H9 (cell line): Measurements from ENCODE around the gene TSPAN11. TPM values are rescaled to one million over a fixed set of nuclear protein-coding genes. Genes with fewer than 3 reads are reported as not detected.

Experiments used
- DNase-seq: peaks from one replicate; pipeline ENCODE4 v3.0.0-alpha.2; 2017
- H2AFZ ChIP-seq: one replicate; pipeline ENCODE4 v1.6.1; 2013; ENCODE audit warnings: mild to moderate bottlenecking, low read length, control low read depth, moderate library complexity
- H2AK5ac ChIP-seq: 2 replicates; pipeline ENCODE4 v1.6.1; 2013; ENCODE audit warnings: low read length, control low read depth, mixed read lengths; ENCODE audit not compliant: insufficient read length
- H2BK120ac ChIP-seq: one replicate; pipeline ENCODE4 v1.6.1; 2013; ENCODE audit warnings: low read depth, mild to moderate bottlenecking, low read length, control low read depth, inconsistent platforms; ENCODE audit not compliant: poor library complexity, severe bottlenecking
- H2BK12ac ChIP-seq: 2 replicates; pipeline ENCODE4 v1.6.1; 2013; ENCODE audit warnings: low read length, control low read depth, mixed read lengths, low read depth; ENCODE audit not compliant: insufficient read length
- H2BK15ac ChIP-seq: 2 replicates; pipeline ENCODE4 v1.6.1; 2013; ENCODE audit warnings: low read depth, low read length, control low read depth
- H2BK20ac ChIP-seq: one replicate; pipeline ENCODE4 v1.6.1; 2013; ENCODE audit warnings: low read depth, mild to moderate bottlenecking, low read length, control low read depth, inconsistent platforms; ENCODE audit not compliant: poor library complexity, severe bottlenecking
- H2BK5ac ChIP-seq: 2 replicates; pipeline ENCODE4 v1.6.1; 2013; ENCODE audit warnings: low read length, control low read depth, mixed read lengths; ENCODE audit not compliant: insufficient read length
- H3K14ac ChIP-seq: 2 replicates; pipeline ENCODE4 v1.6.1; 2013; ENCODE audit warnings: low read length, control low read depth; ENCODE audit not compliant: insufficient read depth
- H3K18ac ChIP-seq: 2 replicates; pipeline ENCODE4 v1.6.1; 2013; ENCODE audit warnings: low read depth, mild to moderate bottlenecking, mixed read lengths, low read length, control low read depth; ENCODE audit not compliant: insufficient read length
- H3K23ac ChIP-seq: 2 replicates; pipeline ENCODE4 v1.6.1; 2013; ENCODE audit warnings: low read length, control low read depth, mixed read lengths, low read depth; ENCODE audit not compliant: insufficient read length
- H3K23me2 ChIP-seq: 2 replicates; pipeline ENCODE4 v1.6.1; 2013; ENCODE audit warnings: low read depth, mild to moderate bottlenecking, mixed read lengths, low read length, control low read depth; ENCODE audit not compliant: insufficient read length, poor library complexity, severe bottlenecking
- H3K27ac ChIP-seq: 2 replicates; pipeline ENCODE4 v1.5.1; 2013; ENCODE audit warnings: low read length, control low read depth, mixed read lengths, low read depth; ENCODE audit not compliant: insufficient read length
- H3K27me3 ChIP-seq: 2 replicates; pipeline ENCODE4 v1.6.1; 2013; ENCODE audit warnings: low read length, control low read depth, inconsistent platforms; ENCODE audit not compliant: insufficient read depth
- H3K4ac ChIP-seq: 2 replicates; pipeline ENCODE4 v1.6.1; 2013; ENCODE audit warnings: low read depth, mild to moderate bottlenecking, control low read depth, inconsistent platforms, low read length, moderate library complexity
- H3K4me1 ChIP-seq: 2 replicates; pipeline ENCODE4 v1.6.1; 2013; ENCODE audit warnings: low read length, control low read depth, inconsistent platforms; ENCODE audit not compliant: insufficient read depth
- H3K4me2 ChIP-seq: 2 replicates; pipeline ENCODE4 v1.6.1; 2013; ENCODE audit warnings: low read length, control low read depth, mixed read lengths; ENCODE audit not compliant: insufficient read length, insufficient read depth
- H3K56ac ChIP-seq: 2 replicates; pipeline ENCODE4 v1.6.1; 2013; ENCODE audit warnings: low read depth, mild to moderate bottlenecking, mixed read lengths, low read length, control low read depth; ENCODE audit not compliant: insufficient read length
- H3K79me1 ChIP-seq: 2 replicates; pipeline ENCODE4 v1.6.1; 2013; ENCODE audit warnings: low read depth, mild to moderate bottlenecking, moderate library complexity, low read length, control low read depth, inconsistent platforms; ENCODE audit not compliant: insufficient read depth, poor library complexity, severe bottlenecking
- H3K79me2 ChIP-seq: 2 replicates; pipeline ENCODE4 v1.6.1; 2013; ENCODE audit warnings: low read length, control low read depth, inconsistent platforms; ENCODE audit not compliant: insufficient read depth
- H3K9ac ChIP-seq: 2 replicates; pipeline ENCODE4 v1.6.1; 2013; ENCODE audit warnings: low read length, control low read depth, mixed read lengths; ENCODE audit not compliant: insufficient read length; ENCODE audit errors: extremely low read depth
- H3K9me3 ChIP-seq: one replicate; pipeline ENCODE4 v1.6.1; 2013; ENCODE audit warnings: low read depth, low read length, inconsistent platforms; ENCODE audit not compliant: control insufficient read depth
- H3T11ph ChIP-seq: one replicate; pipeline ENCODE4 v1.6.1; 2013; ENCODE audit warnings: mild to moderate bottlenecking, low read length, control low read depth, inconsistent platforms
- H4K20me1 ChIP-seq: one replicate; pipeline ENCODE4 v1.6.1; 2013; ENCODE audit not compliant: control insufficient read depth, insufficient read length, insufficient read depth
- H4K5ac ChIP-seq: 2 replicates; pipeline ENCODE4 v1.6.1; 2013; ENCODE audit warnings: low read depth, mild to moderate bottlenecking, mixed read lengths, low read length, control low read depth; ENCODE audit not compliant: insufficient read length
- H4K8ac ChIP-seq: replicated peaks from 2 replicates; pipeline ENCODE4 v1.6.1; 2013; ENCODE audit warnings: low read length, control low read depth, mixed read lengths, low read depth; ENCODE audit not compliant: insufficient read length
- H4K91ac ChIP-seq: 2 replicates; pipeline ENCODE4 v1.6.1; 2013; ENCODE audit warnings: low read depth, mild to moderate bottlenecking, moderate library complexity, mixed read lengths, low read length, control low read depth; ENCODE audit not compliant: insufficient read length
- H3K27ac Mint-ChIP-seq, 3 experiments: 2 replicates in 2 of 3; 3 replicates in 1 of 3; pipeline ENCODE4 v1.8.0; 2020 to 2021; ENCODE audit warnings: mixed read lengths in 3 of 3, mild to moderate bottlenecking in 1 of 3, moderate library complexity in 1 of 3
- H3K27me3 Mint-ChIP-seq: 2 replicates; pipeline ENCODE4 v1.8.0; 2021; ENCODE audit warnings: low read depth, mild to moderate bottlenecking, moderate library complexity, mixed read lengths
- H3K36me3 Mint-ChIP-seq, 3 experiments: 2 replicates in 2 of 3; 3 replicates in 1 of 3; pipeline ENCODE4 v1.8.0; 2020 to 2021; ENCODE audit warnings: low read depth in 3 of 3, mixed read lengths in 3 of 3; ENCODE audit not compliant: insufficient read depth in 1 of 3
- H3K4me1 Mint-ChIP-seq, 2 experiments: 2 replicates each; pipeline ENCODE4 v1.8.0; 2020; ENCODE audit warnings: mixed read lengths in 2 of 2
- H3K4me3 Mint-ChIP-seq, 2 experiments: 2 replicates in 1 of 2; 3 replicates in 1 of 2; pipeline ENCODE4 v1.8.0; 2020 to 2021; ENCODE audit warnings: mild to moderate bottlenecking in 2 of 2, mixed read lengths in 2 of 2, moderate library complexity in 1 of 2
- H3K9me3 Mint-ChIP-seq, 2 experiments: 2 replicates in 1 of 2; 3 replicates in 1 of 2; pipeline ENCODE4 v1.8.0; 2020; ENCODE audit warnings: mild to moderate bottlenecking in 2 of 2, mixed read lengths in 2 of 2, moderate library complexity in 1 of 2
- WGBS: extraction: QIAGEN DNeasy Blood & Tissue Kit; methylation state at CpG from one replicate; pipeline ENCODE4 v1.1.7; 2013; ENCODE audit warnings: missing lambda C conversion rate, low lambda C conversion rate, mixed read lengths; ENCODE audit not compliant: insufficient read length; ENCODE audit errors: extremely low coverage; 5-methylcytosine and 5-hydroxymethylcytosine counted together
- total RNA-seq: library from RNA; stranded (reverse); gene quantifications from 2 replicates; pipeline ENCODE4 v1.2.1, GENCODE V29; 2021
- TF ChIP-seq, protein P1 (sequence below): fragments of 200-600 bp; sonication (generic); conservative IDR thresholded peaks from 3 replicates; pipeline ENCODE4 v1.8.0; 2021; ENCODE audit warnings: antibody characterized with exemption, mild to moderate bottlenecking

The TSPAN11 gene
- total RNA-seq, 1 experiment from 2014 or later, result 4.2 TPM

DNA sequence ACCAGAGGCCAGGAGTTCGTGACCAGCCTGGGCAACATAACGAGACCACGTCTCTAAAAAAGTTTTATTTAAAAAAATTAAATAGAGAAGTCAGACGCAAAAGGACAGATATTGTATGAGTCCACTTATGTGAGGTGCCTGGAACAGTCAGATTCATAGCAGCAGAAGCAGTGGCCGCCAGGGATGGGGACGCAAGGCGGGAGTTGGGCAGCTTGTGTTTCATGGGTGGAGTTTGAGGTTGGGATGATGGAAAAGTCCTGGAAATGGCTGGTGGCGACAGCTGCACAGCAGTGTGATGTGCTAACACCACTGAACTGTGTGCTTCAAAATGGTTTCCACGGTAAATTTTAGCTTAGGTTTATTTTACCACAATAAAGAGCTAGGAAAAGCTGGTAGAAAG, 89.5 kb downstream of the TSPAN11 start:
- Histone ChIP-seq H3K14ac (no peak overlapping the region), H2BK15ac (no peak overlapping the region), H3T11ph (no peak overlapping the region), H3K79me1 (no peaks in the 10 kb centered on the region), H3K79me2 (no peaks in the 10 kb centered on the region), H3K27ac (no peak overlapping the region), H2BK5ac (no peak overlapping the region), H2BK12ac (no peak overlapping the region), H3K9me3 (no peaks in the 10 kb centered on the region), H3K56ac (no peak overlapping the region), H3K23me2 (no peaks in the 10 kb centered on the region), H3K4ac (no peak overlapping the region), H4K5ac (no peak overlapping the region), H3K23ac (no peak overlapping the region), H2AK5ac (no peak overlapping the region), H3K4me1 (no peaks in the 10 kb centered on the region), H4K8ac (no peak overlapping the region), H4K20me1 (no peaks in the 10 kb centered on the region), H3K9ac (no peak overlapping the region), H3K27me3 (no peaks in the 10 kb centered on the region), H2BK120ac (no peak overlapping the region), H4K91ac (no peak overlapping the region), H2AFZ (no peak overlapping the region), H3K4me2 (no peak overlapping the region), H2BK20ac (no peak overlapping the region), H3K18ac (no peak overlapping the region)
- H3K36me3 Mint-ChIP-seq, result peaks cover 4 to 5% (median 4%) of the 10 kb centered on the region in 3 experiments; a peak in 5 of 7 replicates
- no peak overlapping the region for H3K4me3 Mint-ChIP-seq
- H3K27me3 Mint-ChIP-seq, result peaks cover 9% of the 10 kb centered on the region
- peaks cover 4% of the 10 kb centered on the region in 2 experiments; a peak in 3 of 5 replicates for H3K9me3 Mint-ChIP-seq
- peaks cover 17 to 32% of the 10 kb centered on the region in 2 experiments for H3K4me1 Mint-ChIP-seq
- WGBS, result no CpG with 5 or more reads among the region's 9 CpGs
- no peak for DNase-seq
- no peak overlapping the region; a peak in 1 of 7 replicates for H3K27ac Mint-ChIP-seq
- TF ChIP-seq, protein P1, sequence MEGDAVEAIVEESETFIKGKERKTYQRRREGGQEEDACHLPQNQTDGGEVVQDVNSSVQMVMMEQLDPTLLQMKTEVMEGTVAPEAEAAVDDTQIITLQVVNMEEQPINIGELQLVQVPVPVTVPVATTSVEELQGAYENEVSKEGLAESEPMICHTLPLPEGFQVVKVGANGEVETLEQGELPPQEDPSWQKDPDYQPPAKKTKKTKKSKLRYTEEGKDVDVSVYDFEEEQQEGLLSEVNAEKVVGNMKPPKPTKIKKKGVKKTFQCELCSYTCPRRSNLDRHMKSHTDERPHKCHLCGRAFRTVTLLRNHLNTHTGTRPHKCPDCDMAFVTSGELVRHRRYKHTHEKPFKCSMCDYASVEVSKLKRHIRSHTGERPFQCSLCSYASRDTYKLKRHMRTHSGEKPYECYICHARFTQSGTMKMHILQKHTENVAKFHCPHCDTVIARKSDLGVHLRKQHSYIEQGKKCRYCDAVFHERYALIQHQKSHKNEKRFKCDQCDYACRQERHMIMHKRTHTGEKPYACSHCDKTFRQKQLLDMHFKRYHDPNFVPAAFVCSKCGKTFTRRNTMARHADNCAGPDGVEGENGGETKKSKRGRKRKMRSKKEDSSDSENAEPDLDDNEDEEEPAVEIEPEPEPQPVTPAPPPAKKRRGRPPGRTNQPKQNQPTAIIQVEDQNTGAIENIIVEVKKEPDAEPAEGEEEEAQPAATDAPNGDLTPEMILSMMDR, result no peak
